ENCODE data around the gene MTX2.

MTX2 gene

GRCh38 chr2:176383100-176383499 is 113.9 kb downstream of the MTX2 start:
- DNase-seq = no peak

GRCh38 chr2:176383836-176384442 is 114.7 kb downstream of the MTX2 start:
- no peak for DNase-seq

DNA sequence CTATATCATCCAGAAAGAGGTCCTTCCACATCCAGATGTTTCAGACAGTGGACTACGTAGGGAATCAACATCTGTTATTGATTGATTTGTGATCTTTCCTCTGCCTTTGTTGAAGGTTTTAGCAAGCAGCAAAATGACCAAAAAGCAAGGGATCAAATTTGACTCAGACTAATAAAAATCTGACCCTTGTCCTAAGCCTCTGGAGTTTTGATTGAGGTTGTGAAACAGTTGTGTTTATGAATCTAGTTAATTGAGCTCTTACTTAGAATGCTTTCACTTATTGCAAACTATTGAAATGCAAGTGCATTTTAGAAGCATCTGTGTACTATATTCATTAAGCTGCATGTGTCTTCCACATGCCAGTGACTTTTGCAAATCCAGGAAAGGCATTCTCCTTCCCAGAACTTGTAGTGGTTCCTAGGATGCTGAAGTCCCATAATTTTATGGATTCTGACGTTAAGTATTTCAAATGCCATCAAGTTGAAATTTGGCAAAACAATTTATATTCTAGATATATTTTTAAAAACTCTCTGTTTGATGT is 116.0 kb downstream of the MTX2 start:
- no peak for DNase-seq

DNA sequence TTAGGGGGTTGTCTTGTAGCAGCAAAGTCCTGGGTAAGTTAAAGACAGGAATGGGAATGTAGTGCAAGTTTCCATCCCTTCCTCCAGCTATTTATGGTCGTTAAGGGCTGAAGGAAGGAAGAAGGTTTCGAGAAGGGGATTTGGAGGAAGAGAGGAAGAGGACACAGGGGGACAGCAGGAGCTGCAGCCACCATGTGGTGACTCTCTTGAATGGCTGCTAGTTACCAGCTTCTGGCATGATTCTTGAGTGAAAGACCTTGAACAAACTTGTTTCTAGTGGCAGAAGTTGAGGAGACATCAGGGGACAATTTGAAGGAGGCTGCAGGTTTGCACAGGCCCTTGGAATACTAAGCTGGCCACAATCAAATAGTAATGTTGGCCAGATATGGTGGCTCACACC is 116.6 kb downstream of the MTX2 start:
- no peak for DNase-seq
